SU-DHL-6 (cell line): ENCODE results near the gene OR1S1.

Experiments used
- CTCF ChIP-seq: fragments of 200-600 bp; sonication (generic); IDR thresholded peaks from one replicate; pipeline ENCODE4 v1.5.1; 2017; ENCODE audit warnings: antibody characterized with exemption, mild to moderate bottlenecking, low read length, moderate library complexity; ENCODE audit not compliant: insufficient read depth, poor library complexity, severe bottlenecking
- EZH2phosphoT487 ChIP-seq: fragments of 200-600 bp; sonication (generic), shearing (Covaris generic); conservative IDR thresholded peaks from 2 replicates; pipeline ENCODE4 v1.6.1; 2018; ENCODE audit warnings: mild to moderate bottlenecking, antibody characterized with exemption, low read length, moderate library complexity, mixed read lengths

GRCh38 chr11:58178444-58178843 is 34.1 kb upstream of the OR1S1 start:
- TF ChIP-seq CTCF (no peak), EZH2phosphoT487 (no peak)
